Upper lobe of right lung (tissue), 1 donor: ENCODE data around the gene GHR. TPM values are rescaled to one million over a fixed set of nuclear protein-coding genes. Genes with fewer than 3 reads are reported as not detected.

Experiments
- ATAC-seq: fragments of 200-7000 bp; cut with Tn5 transposase; one replicate; pipeline ENCODE4 v1.9.1; 2020; ENCODE audit warnings: mild to moderate bottlenecking, moderate library complexity
- DNase-seq: peaks from one replicate; pipeline ENCODE4 v3.0.0-alpha.2; 2020
- H3K27ac ChIP-seq: fragments of 200-600 bp; one replicate; pipeline ENCODE4 v1.8.0; 2022
- H3K27me3 ChIP-seq: fragments of 200-600 bp; one replicate; pipeline ENCODE4 v1.8.0; 2022; ENCODE audit warnings: mild to moderate bottlenecking
- H3K36me3 ChIP-seq: fragments of 200-600 bp; one replicate; pipeline ENCODE4 v1.8.0; 2022
- H3K4me1 ChIP-seq: fragments of 200-600 bp; one replicate; pipeline ENCODE4 v1.8.0; 2022
- H3K4me3 ChIP-seq: fragments of 200-600 bp; one replicate; pipeline ENCODE4 v1.8.0; 2022; ENCODE audit warnings: mild to moderate bottlenecking
- H3K9me3 ChIP-seq: fragments of 200-600 bp; one replicate; pipeline ENCODE4 v1.8.0; 2022
- CTCF ChIP-seq: fragments of 200-600 bp; IDR thresholded peaks from one replicate; pipeline ENCODE4 v1.8.0; 2022; ENCODE audit warnings: antibody characterized with exemption
- intact Hi-C: fragments of 100-400 bp; cut with DNase I; formaldehyde crosslinking; loops from one replicate; pipeline ENCODE4 v1.11.0; 2022
- total RNA-seq: library from RNA; stranded (reverse); fragmentation: NEBNext Ultra II Directional; extraction: Animal tissue kit (Norgen Biotek cat#: 25700); gene quantifications from one replicate; pipeline ENCODE4 v1.2.1, GENCODE V29; 2021
- donor health status: DM: no; HTN: yes; CAD: no; lungs with severe emphysema.

GHR gene
- total RNA-seq, 1 donor from 2014 or later = 6.6 TPM

DNA sequence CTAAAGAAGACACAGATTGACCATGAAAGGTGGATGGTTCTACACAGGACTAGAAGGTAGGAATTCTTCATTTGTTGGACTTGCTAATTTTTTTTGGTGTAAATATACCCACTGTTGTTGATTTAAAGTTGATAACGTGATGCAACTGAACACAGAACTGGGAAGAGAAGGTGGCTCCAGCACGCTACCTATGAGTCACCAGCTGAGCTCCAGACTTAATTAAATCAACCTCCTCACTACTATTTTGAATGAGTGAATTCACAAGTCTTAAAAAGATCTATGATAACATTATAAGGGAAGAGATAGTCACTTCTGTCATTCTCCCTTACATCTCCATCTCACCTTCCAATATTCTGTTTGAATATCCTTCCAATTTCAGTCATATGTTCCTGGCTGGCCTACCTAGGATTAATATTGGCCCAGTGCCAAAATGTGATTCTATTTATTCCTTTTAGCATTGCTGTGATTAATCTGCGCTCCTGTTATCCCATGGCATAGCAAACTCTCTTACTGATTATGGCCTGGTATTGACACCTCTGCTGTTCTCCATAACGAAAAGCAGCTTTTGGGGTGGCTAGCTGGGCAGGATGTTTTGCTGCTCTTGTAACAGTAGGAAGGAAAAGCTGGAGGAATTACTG lies 197.5 kb downstream of the GHR start:
- Histone ChIP-seq H3K27me3 (no peaks in the 10 kb centered on the region), H3K9me3 (no peaks in the 10 kb centered on the region), H3K4me1 (peaks cover 13% of the 10 kb centered on the region), H3K27ac (no peak overlapping the region), H3K36me3 (no peaks in the 10 kb centered on the region), H3K4me3 (no peak overlapping the region)
- DNase-seq = no peak
- no peak for ATAC-seq
- no peak for TF ChIP-seq CTCF
- intact Hi-C loops = no loop called here

DNA sequence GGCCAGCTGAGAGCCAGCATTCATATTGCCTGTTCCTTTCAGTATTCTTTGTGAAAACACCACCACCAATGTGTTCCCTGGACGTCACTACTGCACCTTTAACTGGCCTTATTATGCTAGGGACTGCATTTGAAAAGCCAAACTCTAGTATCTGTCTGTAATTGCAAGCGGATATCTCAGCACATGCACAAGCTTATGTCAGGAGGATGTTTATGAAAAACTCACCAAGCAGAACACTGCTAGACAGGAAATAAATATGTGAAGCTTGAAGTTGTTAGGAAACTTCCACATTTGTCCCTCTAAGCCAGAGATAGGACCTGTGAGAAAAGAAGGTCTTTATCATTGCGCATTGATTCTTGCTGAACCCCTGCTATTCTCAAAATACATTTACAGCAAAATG lies 198.0 kb downstream of the GHR start:
- peak; percentile 21 for ATAC-seq
- Histone ChIP-seq H3K27ac (no peak overlapping the region), H3K4me1 (peaks cover 13% of the 10 kb centered on the region), H3K9me3 (no peaks in the 10 kb centered on the region), H3K27me3 (no peaks in the 10 kb centered on the region), H3K4me3 (no peak overlapping the region), H3K36me3 (no peaks in the 10 kb centered on the region)
- TF ChIP-seq CTCF = no peak
- no peak for DNase-seq
- intact Hi-C loops = no loop called here

- no peak for TF ChIP-seq CTCF
- ATAC-seq (no peak), DNase-seq (no peak)
- no peaks in the 10 kb centered on the region for H3K9me3 ChIP-seq
- intact Hi-C loops = no loop called here
- no peaks in the 10 kb centered on the region for H3K36me3 ChIP-seq
- H3K27me3 ChIP-seq = no peaks in the 10 kb centered on the region
- no peak overlapping the region for H3K27ac ChIP-seq
- H3K4me3 ChIP-seq = no peak overlapping the region
- peaks cover 13% of the 10 kb centered on the region for H3K4me1 ChIP-seq
Measured at GRCh38 chr5:42621662-42622061, 198.4 kb downstream of the GHR start.

DNA sequence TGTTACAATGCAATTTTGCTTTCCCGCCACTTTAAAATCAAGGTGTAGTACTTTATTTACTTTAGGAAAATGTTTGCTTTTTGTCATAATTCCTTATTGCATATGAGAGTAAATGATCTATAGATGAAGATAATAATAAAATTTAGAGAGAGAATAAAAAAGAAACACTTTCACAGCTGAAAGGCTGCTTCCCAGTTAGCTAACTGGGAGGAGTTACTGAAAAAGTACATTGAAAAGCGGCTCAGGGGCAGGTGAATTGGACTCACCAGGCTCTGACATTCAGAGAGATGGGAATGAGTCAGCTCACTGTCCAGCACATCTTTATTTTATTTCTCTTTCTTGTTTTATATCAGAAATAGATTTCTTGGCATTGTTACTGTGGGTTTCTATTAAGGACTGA lies 201.7 kb downstream of the GHR start:
- no peak for ATAC-seq
- no peaks in the 10 kb centered on the region for H3K9me3 ChIP-seq
- intact Hi-C loops = no loop called here
- no peak for TF ChIP-seq CTCF
- H3K4me1 ChIP-seq = peaks cover 13% of the 10 kb centered on the region
- no peak overlapping the region for H3K27ac ChIP-seq
- no peaks in the 10 kb centered on the region for H3K36me3 ChIP-seq
- DNase-seq = no peak
- no peak overlapping the region for H3K4me3 ChIP-seq
- no peaks in the 10 kb centered on the region for H3K27me3 ChIP-seq

GRCh38 chr5:42626462-42626861 lies 203.2 kb downstream of the GHR start:
- Histone ChIP-seq H3K36me3 (no peaks in the 10 kb centered on the region), H3K4me3 (no peak overlapping the region), H3K9me3 (no peaks in the 10 kb centered on the region), H3K27me3 (no peaks in the 10 kb centered on the region), H3K27ac (no peak overlapping the region), H3K4me1 (peaks cover 5% of the 10 kb centered on the region)
- no peak for ATAC-seq
- intact Hi-C loops = no loop called here
- no peak for TF ChIP-seq CTCF
- DNase-seq = no peak

- DNase-seq (no peak), ATAC-seq (no peak)
- intact Hi-C loops = no loop called here
- H3K9me3 ChIP-seq = no peaks in the 10 kb centered on the region
- no peaks in the 10 kb centered on the region for H3K27me3 ChIP-seq
- no peaks in the 10 kb centered on the region for H3K4me1 ChIP-seq
- no peak overlapping the region for H3K27ac ChIP-seq
- no peak overlapping the region for H3K4me3 ChIP-seq
- H3K36me3 ChIP-seq = no peaks in the 10 kb centered on the region
- no peak for TF ChIP-seq CTCF
Measured at GRCh38 chr5:42628821-42629220, 205.6 kb downstream of the GHR start.
